Measurements from ENCODE around the gene LRCH3. TPM values are rescaled to one million over a fixed set of nuclear protein-coding genes. Genes with fewer than 3 reads are reported as not detected.

LRCH3 gene
- total and polyA plus RNA-seq, 9 of the 15 experiments (the other 6 are each of a cell fraction or from before 2014, with no cell fraction given) = 4.6 to 75.3 (median 30.3) TPM

DNA sequence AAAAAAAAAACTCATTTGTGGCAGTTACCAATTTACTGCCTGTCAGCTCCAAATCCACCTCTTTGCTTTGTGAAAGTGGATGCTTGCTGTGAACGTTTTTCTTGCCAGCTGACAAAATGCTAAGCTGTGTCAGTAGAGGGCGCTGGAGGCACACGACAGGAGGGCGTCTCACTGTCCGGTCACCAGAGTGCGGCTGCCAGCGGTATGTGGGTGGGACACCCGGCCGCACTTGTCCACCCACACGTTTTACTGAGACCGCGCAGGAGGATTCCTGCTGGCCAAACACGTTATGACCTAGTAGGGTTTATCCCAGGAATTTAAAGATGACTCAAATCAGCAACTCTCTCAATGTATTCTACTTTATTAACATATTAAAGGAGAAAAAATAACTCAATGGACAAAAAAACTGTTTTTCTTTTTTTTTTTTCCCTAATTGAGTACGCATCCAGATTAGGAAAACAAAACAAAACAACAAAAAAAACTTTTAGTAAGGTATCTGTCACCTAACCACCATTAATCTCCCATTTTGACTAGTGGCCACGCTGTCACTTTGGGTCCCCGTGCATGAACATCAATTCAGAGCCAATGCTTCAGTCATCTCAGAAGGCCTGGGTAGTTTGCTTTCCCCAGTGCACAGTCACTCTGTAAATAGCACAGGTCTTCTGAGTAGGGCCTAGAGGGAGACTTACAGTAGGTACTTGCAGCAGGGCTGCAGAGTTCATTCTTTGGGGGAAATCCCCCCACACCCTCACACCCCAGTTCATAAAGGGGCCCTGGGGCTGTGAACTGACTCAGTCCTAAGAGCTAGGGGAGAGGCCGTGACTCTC, 115.2 kb downstream of the LRCH3 start (continued):
- TF ChIP-seq, protein P1, sequence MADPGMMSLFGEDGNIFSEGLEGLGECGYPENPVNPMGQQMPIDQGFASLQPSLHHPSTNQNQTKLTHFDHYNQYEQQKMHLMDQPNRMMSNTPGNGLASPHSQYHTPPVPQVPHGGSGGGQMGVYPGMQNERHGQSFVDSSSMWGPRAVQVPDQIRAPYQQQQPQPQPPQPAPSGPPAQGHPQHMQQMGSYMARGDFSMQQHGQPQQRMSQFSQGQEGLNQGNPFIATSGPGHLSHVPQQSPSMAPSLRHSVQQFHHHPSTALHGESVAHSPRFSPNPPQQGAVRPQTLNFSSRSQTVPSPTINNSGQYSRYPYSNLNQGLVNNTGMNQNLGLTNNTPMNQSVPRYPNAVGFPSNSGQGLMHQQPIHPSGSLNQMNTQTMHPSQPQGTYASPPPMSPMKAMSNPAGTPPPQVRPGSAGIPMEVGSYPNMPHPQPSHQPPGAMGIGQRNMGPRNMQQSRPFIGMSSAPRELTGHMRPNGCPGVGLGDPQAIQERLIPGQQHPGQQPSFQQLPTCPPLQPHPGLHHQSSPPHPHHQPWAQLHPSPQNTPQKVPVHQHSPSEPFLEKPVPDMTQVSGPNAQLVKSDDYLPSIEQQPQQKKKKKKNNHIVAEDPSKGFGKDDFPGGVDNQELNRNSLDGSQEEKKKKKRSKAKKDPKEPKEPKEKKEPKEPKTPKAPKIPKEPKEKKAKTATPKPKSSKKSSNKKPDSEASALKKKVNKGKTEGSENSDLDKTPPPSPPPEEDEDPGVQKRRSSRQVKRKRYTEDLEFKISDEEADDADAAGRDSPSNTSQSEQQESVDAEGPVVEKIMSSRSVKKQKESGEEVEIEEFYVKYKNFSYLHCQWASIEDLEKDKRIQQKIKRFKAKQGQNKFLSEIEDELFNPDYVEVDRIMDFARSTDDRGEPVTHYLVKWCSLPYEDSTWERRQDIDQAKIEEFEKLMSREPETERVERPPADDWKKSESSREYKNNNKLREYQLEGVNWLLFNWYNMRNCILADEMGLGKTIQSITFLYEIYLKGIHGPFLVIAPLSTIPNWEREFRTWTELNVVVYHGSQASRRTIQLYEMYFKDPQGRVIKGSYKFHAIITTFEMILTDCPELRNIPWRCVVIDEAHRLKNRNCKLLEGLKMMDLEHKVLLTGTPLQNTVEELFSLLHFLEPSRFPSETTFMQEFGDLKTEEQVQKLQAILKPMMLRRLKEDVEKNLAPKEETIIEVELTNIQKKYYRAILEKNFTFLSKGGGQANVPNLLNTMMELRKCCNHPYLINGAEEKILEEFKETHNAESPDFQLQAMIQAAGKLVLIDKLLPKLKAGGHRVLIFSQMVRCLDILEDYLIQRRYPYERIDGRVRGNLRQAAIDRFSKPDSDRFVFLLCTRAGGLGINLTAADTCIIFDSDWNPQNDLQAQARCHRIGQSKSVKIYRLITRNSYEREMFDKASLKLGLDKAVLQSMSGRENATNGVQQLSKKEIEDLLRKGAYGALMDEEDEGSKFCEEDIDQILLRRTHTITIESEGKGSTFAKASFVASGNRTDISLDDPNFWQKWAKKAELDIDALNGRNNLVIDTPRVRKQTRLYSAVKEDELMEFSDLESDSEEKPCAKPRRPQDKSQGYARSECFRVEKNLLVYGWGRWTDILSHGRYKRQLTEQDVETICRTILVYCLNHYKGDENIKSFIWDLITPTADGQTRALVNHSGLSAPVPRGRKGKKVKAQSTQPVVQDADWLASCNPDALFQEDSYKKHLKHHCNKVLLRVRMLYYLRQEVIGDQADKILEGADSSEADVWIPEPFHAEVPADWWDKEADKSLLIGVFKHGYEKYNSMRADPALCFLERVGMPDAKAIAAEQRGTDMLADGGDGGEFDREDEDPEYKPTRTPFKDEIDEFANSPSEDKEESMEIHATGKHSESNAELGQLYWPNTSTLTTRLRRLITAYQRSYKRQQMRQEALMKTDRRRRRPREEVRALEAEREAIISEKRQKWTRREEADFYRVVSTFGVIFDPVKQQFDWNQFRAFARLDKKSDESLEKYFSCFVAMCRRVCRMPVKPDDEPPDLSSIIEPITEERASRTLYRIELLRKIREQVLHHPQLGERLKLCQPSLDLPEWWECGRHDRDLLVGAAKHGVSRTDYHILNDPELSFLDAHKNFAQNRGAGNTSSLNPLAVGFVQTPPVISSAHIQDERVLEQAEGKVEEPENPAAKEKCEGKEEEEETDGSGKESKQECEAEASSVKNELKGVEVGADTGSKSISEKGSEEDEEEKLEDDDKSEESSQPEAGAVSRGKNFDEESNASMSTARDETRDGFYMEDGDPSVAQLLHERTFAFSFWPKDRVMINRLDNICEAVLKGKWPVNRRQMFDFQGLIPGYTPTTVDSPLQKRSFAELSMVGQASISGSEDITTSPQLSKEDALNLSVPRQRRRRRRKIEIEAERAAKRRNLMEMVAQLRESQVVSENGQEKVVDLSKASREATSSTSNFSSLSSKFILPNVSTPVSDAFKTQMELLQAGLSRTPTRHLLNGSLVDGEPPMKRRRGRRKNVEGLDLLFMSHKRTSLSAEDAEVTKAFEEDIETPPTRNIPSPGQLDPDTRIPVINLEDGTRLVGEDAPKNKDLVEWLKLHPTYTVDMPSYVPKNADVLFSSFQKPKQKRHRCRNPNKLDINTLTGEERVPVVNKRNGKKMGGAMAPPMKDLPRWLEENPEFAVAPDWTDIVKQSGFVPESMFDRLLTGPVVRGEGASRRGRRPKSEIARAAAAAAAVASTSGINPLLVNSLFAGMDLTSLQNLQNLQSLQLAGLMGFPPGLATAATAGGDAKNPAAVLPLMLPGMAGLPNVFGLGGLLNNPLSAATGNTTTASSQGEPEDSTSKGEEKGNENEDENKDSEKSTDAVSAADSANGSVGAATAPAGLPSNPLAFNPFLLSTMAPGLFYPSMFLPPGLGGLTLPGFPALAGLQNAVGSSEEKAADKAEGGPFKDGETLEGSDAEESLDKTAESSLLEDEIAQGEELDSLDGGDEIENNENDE (IDR thresholded peaks at IDR 0.05; ENCODE audit: low read depth, low read length) = no peak
- TF ChIP-seq ZNF584 (CRISPR knock-in tag; IDR thresholded peaks at IDR 0.05; ENCODE audit: low read depth) (no peak), IFI16 (CRISPR knock-in tag; IDR thresholded peaks at IDR 0.05) (no peak), GABPB1 (CRISPR knock-in tag; IDR thresholded peaks at IDR 0.05) (peak; percentile 37; the same call in 1 of the 2 replicates), NFATC3 (IDR thresholded peaks at IDR 0.05) (no peak), MAFK (IDR thresholded peaks at IDR 0.05; ENCODE audit: low read length) (peak; percentile 44; the same call in 1 of the 2 replicates), JUND (IDR thresholded peaks at IDR 0.05; ENCODE audit: borderline replicate concordance, low read depth, low read length) (peak; percentile 56; the same call in 1 of the 2 replicates), JUND (tag; IDR thresholded peaks at IDR 0.05; ENCODE audit: borderline replicate concordance, low read depth, low read length) (peak; percentile 52; the same call in 1 of the 3 replicates)
- TF ChIP-seq, protein P2, sequence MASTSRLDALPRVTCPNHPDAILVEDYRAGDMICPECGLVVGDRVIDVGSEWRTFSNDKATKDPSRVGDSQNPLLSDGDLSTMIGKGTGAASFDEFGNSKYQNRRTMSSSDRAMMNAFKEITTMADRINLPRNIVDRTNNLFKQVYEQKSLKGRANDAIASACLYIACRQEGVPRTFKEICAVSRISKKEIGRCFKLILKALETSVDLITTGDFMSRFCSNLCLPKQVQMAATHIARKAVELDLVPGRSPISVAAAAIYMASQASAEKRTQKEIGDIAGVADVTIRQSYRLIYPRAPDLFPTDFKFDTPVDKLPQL (IDR thresholded peaks at IDR 0.05; ENCODE audit: extremely low read depth, insufficient read length) = no peak
- TF ChIP-seq, protein P3, sequence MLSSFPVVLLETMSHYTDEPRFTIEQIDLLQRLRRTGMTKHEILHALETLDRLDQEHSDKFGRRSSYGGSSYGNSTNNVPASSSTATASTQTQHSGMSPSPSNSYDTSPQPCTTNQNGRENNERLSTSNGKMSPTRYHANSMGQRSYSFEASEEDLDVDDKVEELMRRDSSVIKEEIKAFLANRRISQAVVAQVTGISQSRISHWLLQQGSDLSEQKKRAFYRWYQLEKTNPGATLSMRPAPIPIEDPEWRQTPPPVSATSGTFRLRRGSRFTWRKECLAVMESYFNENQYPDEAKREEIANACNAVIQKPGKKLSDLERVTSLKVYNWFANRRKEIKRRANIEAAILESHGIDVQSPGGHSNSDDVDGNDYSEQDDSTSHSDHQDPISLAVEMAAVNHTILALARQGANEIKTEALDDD (IDR thresholded peaks at IDR 0.05) = peak; percentile 80; the same call in 1 of the 2 replicates
- TF ChIP-seq, protein P4, sequence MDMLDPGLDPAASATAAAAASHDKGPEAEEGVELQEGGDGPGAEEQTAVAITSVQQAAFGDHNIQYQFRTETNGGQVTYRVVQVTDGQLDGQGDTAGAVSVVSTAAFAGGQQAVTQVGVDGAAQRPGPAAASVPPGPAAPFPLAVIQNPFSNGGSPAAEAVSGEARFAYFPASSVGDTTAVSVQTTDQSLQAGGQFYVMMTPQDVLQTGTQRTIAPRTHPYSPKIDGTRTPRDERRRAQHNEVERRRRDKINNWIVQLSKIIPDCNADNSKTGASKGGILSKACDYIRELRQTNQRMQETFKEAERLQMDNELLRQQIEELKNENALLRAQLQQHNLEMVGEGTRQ (CRISPR knock-in tag; IDR thresholded peaks at IDR 0.05) = no peak
- TF ChIP-seq, protein P5, sequence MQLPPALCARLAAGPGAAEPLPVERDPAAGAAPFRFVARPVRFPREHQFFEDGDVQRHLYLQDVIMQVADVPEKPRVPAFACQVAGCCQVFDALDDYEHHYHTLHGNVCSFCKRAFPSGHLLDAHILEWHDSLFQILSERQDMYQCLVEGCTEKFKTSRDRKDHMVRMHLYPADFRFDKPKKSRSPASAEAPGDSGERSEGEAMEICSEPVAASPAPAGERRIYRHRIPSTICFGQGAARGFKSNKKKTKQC (CRISPR knock-in tag; IDR thresholded peaks at IDR 0.05) = 0 out of 2 replicates have a peak, but pooled peaks have one; percentile 30
